ENCODE measurements around the gene MRI1. TPM values are rescaled to one million over a fixed set of nuclear protein-coding genes. Genes with fewer than 3 reads are reported as not detected.

Gene MRI1
- total RNA-seq, 1 experiment from 2014 or later: 29.9 TPM

DNA sequence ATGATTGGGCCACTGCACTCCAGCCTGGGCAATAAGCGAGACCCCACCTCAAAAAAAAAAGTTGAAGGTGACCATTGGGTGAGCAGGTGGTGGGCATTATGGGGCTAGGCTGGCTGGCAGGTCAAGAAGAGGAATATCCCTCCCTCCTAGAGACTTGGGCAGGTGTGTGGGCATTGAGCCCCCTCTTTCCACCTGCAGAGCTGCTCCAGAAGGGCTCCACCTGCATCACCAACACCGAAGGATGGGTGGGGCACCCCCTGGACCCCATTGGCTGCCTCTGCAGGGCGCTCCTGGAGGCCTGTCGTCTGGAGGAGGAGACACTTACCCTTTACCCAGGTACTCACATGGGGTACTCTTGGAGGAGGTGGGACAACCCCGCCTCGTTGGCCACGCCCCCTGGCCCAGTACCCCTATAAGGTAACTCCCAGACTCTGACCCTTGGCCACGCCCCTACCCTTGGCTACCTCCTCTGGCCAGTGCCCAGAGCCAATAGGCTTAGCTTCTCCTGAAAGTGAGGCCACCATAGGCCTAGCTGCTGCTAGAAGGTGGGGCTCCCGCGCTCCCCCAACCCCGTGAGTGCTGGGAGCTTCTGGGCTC, 52.8 kb downstream of the MRI1 start:
- Mint-ChIP-seq H3K4me3 (peak overlapping the region; percentile 73), H3K9me3 (no peaks in the 10 kb centered on the region), H3K27ac (peak overlapping the region; percentile 97), H3K4me1 (0 out of 2 replicates have a peak, but pooled peaks cover 3% of the 10 kb centered on the region), H3K36me3 (peaks cover 26% of the 10 kb centered on the region), H3K27me3 (ENCODE audit: low read depth) (no peaks in the 10 kb centered on the region)
- CTCF ChIA-PET: interaction anchor here (0.6 to 2.6 kb wide), 26 partner anchors 9 to 622 kb away, joined by 3 to 40 read pairs (median 4); partner anchors contain the start of gene MISP3
- TF ChIP-seq ZNF232 (CRISPR knock-in tag; IDR thresholded peaks at IDR 0.05) (peak; percentile 44; the same call in 1 of the 2 replicates), SP1 (CRISPR knock-in tag; conservative IDR thresholded peaks at IDR 0.05) (peak; percentile 63; the same call in 1 of the 2 replicates), ZNF121 (CRISPR knock-in tag; IDR thresholded peaks at IDR 0.05) (peak; percentile 48; the same call in 1 of the 2 replicates)
- TF ChIP-seq, protein P1, sequence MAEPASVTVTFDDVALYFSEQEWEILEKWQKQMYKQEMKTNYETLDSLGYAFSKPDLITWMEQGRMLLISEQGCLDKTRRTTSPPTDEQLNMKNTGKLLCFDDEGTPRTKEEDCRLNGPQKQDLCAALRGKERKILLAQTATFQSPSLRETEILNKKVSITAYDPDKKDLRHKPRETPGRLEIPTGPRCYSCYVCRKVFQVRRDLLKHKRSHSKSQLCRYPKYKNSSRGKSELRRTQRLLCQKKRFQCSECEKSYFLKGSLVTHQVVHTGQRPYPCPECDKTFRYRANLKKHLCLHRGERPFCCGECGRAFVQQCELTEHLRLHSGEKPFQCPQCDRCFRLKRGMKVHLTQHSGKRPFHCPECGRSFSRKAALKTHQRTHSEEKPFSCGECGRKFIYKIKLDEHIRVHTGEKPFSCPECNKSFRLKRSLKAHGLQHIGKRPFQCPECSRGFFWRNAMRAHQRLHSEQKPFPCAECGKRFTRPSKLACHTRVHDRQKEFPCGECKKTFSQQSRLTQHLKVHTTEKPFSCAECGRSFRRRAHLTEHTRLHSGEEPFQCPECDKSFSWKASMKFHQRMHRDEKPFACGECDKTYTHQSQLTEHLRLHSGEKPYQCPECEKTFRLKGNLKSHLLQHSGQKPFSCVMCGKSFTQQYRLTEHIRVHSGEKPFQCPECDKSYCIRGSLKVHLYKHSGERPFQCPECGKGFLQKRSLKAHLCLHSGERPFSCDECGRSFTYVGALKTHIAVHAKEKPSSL (CRISPR knock-in tag; conservative IDR thresholded peaks at IDR 0.05): no peak
- ATAC-seq: peak; percentile 90
- POLR2A ChIA-PET: interaction anchor here (0.6 to 2.1 kb wide), 11 partner anchors 9 to 86 kb away, joined by 3 to 20 read pairs (median 5); partner anchors contain the start of gene ZSWIM4
- peak; percentile 100 for DNase-seq (ENCODE audit: low spot score)

DNA sequence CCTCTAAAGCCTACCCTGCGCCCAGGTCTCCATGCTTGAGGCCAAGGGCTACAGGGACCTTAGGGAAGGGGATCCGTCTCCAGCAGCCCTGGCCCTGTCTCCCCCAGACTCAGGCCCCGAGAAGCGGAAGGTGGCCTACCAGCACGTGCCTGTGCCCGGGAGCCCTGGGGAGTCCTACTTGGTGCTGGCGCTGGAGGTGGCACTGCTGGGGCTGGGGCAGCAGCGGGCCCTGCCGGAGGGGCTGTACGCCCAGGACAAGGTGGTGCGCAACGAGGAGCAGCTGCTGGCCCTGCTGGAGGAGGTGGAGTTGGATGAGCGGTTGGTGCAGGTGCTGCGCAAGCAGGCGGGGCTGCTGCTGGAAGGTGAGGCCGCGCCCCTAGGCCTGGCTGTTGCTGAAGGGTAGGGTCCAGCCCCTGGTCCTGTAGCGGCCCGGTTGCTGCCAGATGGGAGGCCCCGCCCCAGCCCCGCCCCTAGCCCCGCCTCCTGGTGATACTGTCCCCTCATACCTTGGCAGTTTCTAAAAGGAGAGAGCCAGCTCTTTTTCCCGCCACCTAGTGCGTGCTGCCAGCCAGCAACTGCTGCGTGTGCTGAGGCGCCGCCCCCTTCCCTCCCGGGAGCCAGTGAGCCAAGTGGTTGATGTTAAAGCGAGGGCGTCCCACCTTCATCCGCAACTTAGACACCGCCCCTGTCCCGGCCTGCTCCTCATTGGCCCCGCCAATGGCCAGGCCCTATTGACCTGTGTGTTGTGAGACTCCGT, 53.5 kb downstream of the MRI1 start:
- Mint-ChIP-seq H3K27me3 (ENCODE audit: low read depth) (no peaks in the 10 kb centered on the region), H3K27ac (peak overlapping the region; percentile 98), H3K4me1 (0 out of 2 replicates have a peak, but pooled peaks cover 3% of the 10 kb centered on the region), H3K9me3 (no peaks in the 10 kb centered on the region), H3K4me3 (peak overlapping the region; percentile 73), H3K36me3 (peaks cover 28% of the 10 kb centered on the region)
- ATAC-seq: peak; percentile 78
- ChIA-PET CTCF (interaction anchor here (0.6 to 2.6 kb wide), 32 partner anchors 8 to 623 kb away, joined by 3 to 40 read pairs (median 4); partner anchors contain the start of genes MISP3 and ZSWIM4), POLR2A (interaction anchor here (0.6 to 2.1 kb wide), 15 partner anchors 9 to 540 kb away, joined by 3 to 20 read pairs (median 4); partner anchors contain the start of gene ZSWIM4)
- peak; percentile 97 for DNase-seq (ENCODE audit: low spot score)
- no peak for TF ChIP-seq IRF2 (CRISPR knock-in tag; IDR thresholded peaks at IDR 0.05; ENCODE audit: borderline replicate concordance, low read depth)
- no peak for TF ChIP-seq NR3C1 (CRISPR knock-in tag; conservative IDR thresholded peaks at IDR 0.05; ENCODE audit: low read depth)
- TF ChIP-seq SMAD4 (CRISPR knock-in tag; IDR thresholded peaks at IDR 0.05): no peak
- TF ChIP-seq NFYB (CRISPR knock-in tag; conservative IDR thresholded peaks at IDR 0.05; ENCODE audit: low read depth): no peak
- TF ChIP-seq, protein P2, sequence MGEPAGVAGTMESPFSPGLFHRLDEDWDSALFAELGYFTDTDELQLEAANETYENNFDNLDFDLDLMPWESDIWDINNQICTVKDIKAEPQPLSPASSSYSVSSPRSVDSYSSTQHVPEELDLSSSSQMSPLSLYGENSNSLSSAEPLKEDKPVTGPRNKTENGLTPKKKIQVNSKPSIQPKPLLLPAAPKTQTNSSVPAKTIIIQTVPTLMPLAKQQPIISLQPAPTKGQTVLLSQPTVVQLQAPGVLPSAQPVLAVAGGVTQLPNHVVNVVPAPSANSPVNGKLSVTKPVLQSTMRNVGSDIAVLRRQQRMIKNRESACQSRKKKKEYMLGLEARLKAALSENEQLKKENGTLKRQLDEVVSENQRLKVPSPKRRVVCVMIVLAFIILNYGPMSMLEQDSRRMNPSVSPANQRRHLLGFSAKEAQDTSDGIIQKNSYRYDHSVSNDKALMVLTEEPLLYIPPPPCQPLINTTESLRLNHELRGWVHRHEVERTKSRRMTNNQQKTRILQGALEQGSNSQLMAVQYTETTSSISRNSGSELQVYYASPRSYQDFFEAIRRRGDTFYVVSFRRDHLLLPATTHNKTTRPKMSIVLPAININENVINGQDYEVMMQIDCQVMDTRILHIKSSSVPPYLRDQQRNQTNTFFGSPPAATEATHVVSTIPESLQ (CRISPR knock-in tag; IDR thresholded peaks at IDR 0.05): no peak
- TF ChIP-seq ZNF671 (CRISPR knock-in tag; IDR thresholded peaks at IDR 0.05): no peak
- TF ChIP-seq NR1H2 (CRISPR knock-in tag; IDR thresholded peaks at IDR 0.05): no peak
- TF ChIP-seq TEAD1 (CRISPR knock-in tag; IDR thresholded peaks at IDR 0.05): no peak
- TF ChIP-seq, protein P3, sequence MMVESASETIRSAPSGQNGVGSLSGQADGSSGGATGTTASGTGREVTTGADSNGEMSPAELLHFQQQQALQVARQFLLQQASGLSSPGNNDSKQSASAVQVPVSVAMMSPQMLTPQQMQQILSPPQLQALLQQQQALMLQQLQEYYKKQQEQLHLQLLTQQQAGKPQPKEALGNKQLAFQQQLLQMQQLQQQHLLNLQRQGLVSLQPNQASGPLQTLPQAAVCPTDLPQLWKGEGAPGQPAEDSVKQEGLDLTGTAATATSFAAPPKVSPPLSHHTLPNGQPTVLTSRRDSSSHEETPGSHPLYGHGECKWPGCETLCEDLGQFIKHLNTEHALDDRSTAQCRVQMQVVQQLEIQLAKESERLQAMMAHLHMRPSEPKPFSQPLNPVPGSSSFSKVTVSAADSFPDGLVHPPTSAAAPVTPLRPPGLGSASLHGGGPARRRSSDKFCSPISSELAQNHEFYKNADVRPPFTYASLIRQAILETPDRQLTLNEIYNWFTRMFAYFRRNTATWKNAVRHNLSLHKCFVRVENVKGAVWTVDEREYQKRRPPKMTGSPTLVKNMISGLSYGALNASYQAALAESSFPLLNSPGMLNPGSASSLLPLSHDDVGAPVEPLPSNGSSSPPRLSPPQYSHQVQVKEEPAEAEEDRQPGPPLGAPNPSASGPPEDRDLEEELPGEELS (CRISPR knock-in tag; IDR thresholded peaks at IDR 0.05): peak; percentile 3; the same call in 1 of the 2 replicates
- TF ChIP-seq, protein P4, sequence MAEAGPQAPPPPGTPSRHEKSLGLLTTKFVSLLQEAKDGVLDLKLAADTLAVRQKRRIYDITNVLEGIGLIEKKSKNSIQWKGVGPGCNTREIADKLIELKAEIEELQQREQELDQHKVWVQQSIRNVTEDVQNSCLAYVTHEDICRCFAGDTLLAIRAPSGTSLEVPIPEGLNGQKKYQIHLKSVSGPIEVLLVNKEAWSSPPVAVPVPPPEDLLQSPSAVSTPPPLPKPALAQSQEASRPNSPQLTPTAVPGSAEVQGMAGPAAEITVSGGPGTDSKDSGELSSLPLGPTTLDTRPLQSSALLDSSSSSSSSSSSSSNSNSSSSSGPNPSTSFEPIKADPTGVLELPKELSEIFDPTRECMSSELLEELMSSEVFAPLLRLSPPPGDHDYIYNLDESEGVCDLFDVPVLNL (CRISPR knock-in tag; IDR thresholded peaks at IDR 0.05; ENCODE audit: borderline replicate concordance, low read depth): no peak
- TF ChIP-seq ZBTB21 (CRISPR knock-in tag; IDR thresholded peaks at IDR 0.05; ENCODE audit: borderline replicate concordance): no peak
- no peak for TF ChIP-seq ESRRA (CRISPR knock-in tag; IDR thresholded peaks at IDR 0.05; ENCODE audit: borderline replicate concordance)
- TF ChIP-seq ZNF219 (CRISPR knock-in tag; IDR thresholded peaks at IDR 0.05; ENCODE audit: borderline replicate concordance): no peak
- no peak for TF ChIP-seq JAZF1 (CRISPR knock-in tag; IDR thresholded peaks at IDR 0.05)
- TF ChIP-seq, protein P5, sequence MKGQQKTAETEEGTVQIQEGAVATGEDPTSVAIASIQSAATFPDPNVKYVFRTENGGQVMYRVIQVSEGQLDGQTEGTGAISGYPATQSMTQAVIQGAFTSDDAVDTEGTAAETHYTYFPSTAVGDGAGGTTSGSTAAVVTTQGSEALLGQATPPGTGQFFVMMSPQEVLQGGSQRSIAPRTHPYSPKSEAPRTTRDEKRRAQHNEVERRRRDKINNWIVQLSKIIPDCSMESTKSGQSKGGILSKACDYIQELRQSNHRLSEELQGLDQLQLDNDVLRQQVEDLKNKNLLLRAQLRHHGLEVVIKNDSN (CRISPR knock-in tag; IDR thresholded peaks at IDR 0.05): no peak
- TF ChIP-seq, protein P6, sequence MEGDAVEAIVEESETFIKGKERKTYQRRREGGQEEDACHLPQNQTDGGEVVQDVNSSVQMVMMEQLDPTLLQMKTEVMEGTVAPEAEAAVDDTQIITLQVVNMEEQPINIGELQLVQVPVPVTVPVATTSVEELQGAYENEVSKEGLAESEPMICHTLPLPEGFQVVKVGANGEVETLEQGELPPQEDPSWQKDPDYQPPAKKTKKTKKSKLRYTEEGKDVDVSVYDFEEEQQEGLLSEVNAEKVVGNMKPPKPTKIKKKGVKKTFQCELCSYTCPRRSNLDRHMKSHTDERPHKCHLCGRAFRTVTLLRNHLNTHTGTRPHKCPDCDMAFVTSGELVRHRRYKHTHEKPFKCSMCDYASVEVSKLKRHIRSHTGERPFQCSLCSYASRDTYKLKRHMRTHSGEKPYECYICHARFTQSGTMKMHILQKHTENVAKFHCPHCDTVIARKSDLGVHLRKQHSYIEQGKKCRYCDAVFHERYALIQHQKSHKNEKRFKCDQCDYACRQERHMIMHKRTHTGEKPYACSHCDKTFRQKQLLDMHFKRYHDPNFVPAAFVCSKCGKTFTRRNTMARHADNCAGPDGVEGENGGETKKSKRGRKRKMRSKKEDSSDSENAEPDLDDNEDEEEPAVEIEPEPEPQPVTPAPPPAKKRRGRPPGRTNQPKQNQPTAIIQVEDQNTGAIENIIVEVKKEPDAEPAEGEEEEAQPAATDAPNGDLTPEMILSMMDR (IDR thresholded peaks at IDR 0.05): no peak
- no peak for TF ChIP-seq GRHL2 (CRISPR knock-in tag; IDR thresholded peaks at IDR 0.05; ENCODE audit: insufficient replicate concordance, severe bottlenecking)
- TF ChIP-seq ATF1 (CRISPR knock-in tag; IDR thresholded peaks at IDR 0.05): no peak
